HEK293T (cell line): ENCODE measurements around the gene RABGAP1L.

ENCODE experiments used
- ARNT ChIP-seq: fragments of 450-650 bp; IDR thresholded peaks from 2 replicates; pipeline ENCODE4 v1.6.1; 2017; ENCODE audit warnings: mild to moderate bottlenecking
- BHLHE40 ChIP-seq: fragments of 450-650 bp; IDR thresholded peaks from 2 replicates; pipeline ENCODE4 v1.6.1; 2016; ENCODE audit warnings: mild to moderate bottlenecking, moderate library complexity, borderline replicate concordance
- FOXA1 ChIP-seq: fragments of 450-650 bp; IDR thresholded peaks from 2 replicates; pipeline ENCODE4 v1.6.1; 2016; ENCODE audit warnings: mild to moderate bottlenecking
- FOXK2 ChIP-seq: fragments of 450-650 bp; IDR thresholded peaks from 2 replicates; pipeline ENCODE4 v1.6.1; 2016; ENCODE audit warnings: mild to moderate bottlenecking
- FOXM1 ChIP-seq: fragments of 450-650 bp; IDR thresholded peaks from 2 replicates; pipeline ENCODE4 v1.6.1; 2017; ENCODE audit warnings: mild to moderate bottlenecking, borderline replicate concordance
- L3MBTL2 ChIP-seq: fragments of 450-650 bp; conservative IDR thresholded peaks from 2 replicates; pipeline ENCODE4 v1.6.1; 2016; ENCODE audit warnings: mild to moderate bottlenecking
- NFRKB ChIP-seq: fragments of 450-650 bp; IDR thresholded peaks from 2 replicates; pipeline ENCODE4 v1.6.1; 2016; ENCODE audit warnings: mild to moderate bottlenecking, moderate library complexity
- SP1 ChIP-seq: fragments of 450-650 bp; IDR thresholded peaks from 2 replicates; pipeline ENCODE4 v1.6.1; 2017
- SUZ12 ChIP-seq: fragments of 450-650 bp; IDR thresholded peaks from 2 replicates; pipeline ENCODE4 v1.6.1; 2016; ENCODE audit warnings: mild to moderate bottlenecking

DNA sequence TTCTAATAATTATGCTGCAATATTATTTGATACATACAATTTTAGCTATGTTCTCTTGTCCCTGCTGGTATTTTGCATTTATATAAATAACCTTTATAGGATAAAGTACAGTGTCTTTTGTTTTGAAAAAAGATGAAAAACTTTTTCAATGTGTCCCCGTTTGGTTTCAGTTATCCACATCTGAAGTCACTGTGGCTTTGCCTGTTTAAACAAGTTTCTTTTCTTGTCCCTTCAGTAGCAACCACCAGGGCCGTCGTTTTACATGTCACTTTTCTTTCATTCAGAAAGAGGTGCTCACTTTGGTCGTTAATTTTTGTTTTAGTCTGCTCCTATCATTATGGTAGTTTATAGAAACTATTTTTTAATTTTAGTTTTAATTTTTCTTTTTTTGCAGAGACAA is 41.4 kb downstream of the RABGAP1L start:
- TF ChIP-seq FOXA1 (no peak), BHLHE40 (no peak), FOXK2 (no peak), FOXM1 (no peak), SUZ12 (no peak), NFRKB (no peak), SP1 (no peak), ARNT (no peak), L3MBTL2 (no peak)
